ENCODE results near the gene GRK1. TPM values are rescaled to one million over a fixed set of nuclear protein-coding genes. Genes with fewer than 3 reads are reported as not detected.

The GRK1 gene
- total and polyA plus RNA-seq, 11 donors = 0.08 to 1.3 (median 0.16) TPM; not detected in 3

DNA sequence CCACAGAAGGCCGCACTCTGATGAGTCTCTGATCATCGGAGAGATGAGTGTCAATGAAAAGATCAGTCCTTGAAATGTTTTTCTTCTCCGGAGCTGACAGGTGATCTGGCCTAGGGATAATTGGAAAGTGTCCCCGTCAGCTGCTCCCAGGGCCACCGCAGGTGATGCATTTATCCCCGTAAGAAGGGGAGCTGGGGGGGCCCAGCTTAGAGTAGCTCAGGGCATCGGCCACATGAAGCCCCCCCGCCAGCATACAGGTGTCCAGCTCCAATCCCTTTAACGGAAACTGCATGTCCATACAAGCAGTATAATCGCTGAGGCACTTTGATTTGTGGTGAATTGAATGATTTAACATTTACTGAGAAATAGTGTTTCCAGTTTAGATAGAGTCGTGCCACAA, 36.7 kb upstream of the GRK1 start:
- Histone ChIP-seq H3K4me1 (no peaks in the 10 kb centered on the region), H3K27ac (no peak overlapping the region), H3K36me3 (peaks cover 0 to 53% (median 34%) of the 10 kb centered on the region in 9 donors), H3K4me3 (no peak overlapping the region), H3K27me3 (no peaks in the 10 kb centered on the region), H3K9me3 (no peaks in the 10 kb centered on the region)
- intact Hi-C loops (cut with DNase I) = no loop called here
- WGBS, 4 donors = 94 to 98% (median 97%) methylated on average over 11 of the region's 11 CpGs
- DNase-seq (peak in 2 of 5 donors; percentile 11), ATAC-seq (no peak)
- TF ChIP-seq, protein P1, sequence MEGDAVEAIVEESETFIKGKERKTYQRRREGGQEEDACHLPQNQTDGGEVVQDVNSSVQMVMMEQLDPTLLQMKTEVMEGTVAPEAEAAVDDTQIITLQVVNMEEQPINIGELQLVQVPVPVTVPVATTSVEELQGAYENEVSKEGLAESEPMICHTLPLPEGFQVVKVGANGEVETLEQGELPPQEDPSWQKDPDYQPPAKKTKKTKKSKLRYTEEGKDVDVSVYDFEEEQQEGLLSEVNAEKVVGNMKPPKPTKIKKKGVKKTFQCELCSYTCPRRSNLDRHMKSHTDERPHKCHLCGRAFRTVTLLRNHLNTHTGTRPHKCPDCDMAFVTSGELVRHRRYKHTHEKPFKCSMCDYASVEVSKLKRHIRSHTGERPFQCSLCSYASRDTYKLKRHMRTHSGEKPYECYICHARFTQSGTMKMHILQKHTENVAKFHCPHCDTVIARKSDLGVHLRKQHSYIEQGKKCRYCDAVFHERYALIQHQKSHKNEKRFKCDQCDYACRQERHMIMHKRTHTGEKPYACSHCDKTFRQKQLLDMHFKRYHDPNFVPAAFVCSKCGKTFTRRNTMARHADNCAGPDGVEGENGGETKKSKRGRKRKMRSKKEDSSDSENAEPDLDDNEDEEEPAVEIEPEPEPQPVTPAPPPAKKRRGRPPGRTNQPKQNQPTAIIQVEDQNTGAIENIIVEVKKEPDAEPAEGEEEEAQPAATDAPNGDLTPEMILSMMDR (IDR thresholded peaks at IDR 0.05) = no peak
- TF ChIP-seq POLR2A (IDR thresholded peaks at IDR 0.05) = no peak

DNA sequence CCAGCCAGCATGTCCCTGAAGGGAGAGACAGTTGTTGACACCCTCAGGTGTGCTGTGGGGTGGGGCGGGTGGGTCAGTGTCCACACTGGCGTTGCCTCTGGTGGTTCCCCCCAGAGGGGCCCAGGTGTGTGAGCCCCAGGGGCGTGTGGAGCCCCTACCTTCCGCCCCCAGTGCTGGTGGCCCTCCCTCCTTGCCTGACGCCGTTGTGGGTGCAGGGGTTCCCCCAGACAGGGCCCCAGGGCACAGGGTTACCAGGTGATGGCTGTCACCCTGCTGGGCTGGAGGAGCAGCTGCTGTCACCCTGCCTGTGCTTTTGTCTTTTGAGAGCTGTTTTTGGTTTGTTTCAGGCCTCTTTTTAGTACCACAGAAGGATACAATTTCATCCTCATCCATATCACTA, 36.2 kb upstream of the GRK1 start:
- Histone ChIP-seq H3K27ac (no peak overlapping the region), H3K4me1 (no peaks in the 10 kb centered on the region), H3K27me3 (no peaks in the 10 kb centered on the region), H3K36me3 (peaks cover 0 to 58% (median 39%) of the 10 kb centered on the region in 9 donors), H3K4me3 (no peak overlapping the region), H3K9me3 (no peaks in the 10 kb centered on the region)
- DNase-seq = peak in 2 of 5 donors; percentile 20
- TF ChIP-seq, protein P1 (IDR thresholded peaks at IDR 0.05) = no peak
- TF ChIP-seq POLR2A (IDR thresholded peaks at IDR 0.05) = no peak
- intact Hi-C loops (cut with DNase I) = no loop called here
- WGBS, 4 donors = 95 to 100% (median 96%) methylated on average over 1 to 6 of the region's 6 CpGs
- no peak for ATAC-seq

DNA sequence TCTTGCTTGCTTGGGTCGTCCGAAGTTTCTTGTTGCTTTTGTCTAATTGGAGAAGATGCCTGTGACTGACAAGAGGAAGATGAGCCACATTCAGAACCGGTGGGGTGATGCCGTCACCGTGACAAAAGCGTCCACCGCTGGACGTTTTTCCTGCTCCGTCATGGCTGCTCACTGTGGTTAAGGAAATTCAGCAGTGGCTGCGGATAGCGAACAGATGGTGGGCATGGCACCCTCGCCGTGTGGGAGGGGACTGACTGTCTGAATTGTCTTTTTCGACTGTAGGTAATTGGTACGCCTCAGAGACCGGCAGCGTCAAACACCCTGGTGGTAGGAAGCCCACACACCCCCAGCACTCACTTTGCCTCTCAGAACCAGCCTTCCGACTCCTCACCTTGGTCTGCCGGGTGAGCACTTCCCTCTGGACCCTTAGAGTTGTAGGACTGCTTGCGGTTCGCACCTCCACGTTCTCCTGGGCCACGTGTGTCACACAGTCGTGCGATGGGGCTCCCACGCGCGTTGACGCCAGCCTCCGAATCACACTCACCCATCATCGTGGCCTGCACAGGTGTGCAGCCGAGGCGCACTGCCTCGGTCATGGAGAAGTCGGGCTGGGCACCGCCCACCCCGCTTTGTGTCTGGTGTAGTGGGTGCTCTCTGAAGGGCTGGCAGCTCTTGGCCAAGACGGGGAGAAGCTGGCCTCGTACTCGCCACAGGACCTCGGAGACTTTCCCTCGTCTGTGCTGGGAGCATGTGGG, 35.5 kb upstream of the GRK1 start:
- DNase-seq (peak in 2 of 5 donors; percentile 15 to 34), ATAC-seq (no peak)
- peaks cover 0 to 65% (median 47%) of the 10 kb centered on the region in 9 donors for H3K36me3 ChIP-seq
- 94 to 97% (median 97%) methylated on average over 26 to 42 of the region's 42 CpGs for WGBS, 4 donors
- TF ChIP-seq, protein P1 (IDR thresholded peaks at IDR 0.05) = no peak
- intact Hi-C loops (cut with DNase I) = no loop called here
- no peak overlapping the region for H3K4me3 ChIP-seq
- no peaks in the 10 kb centered on the region for H3K4me1 ChIP-seq
- no peaks in the 10 kb centered on the region for H3K9me3 ChIP-seq
- no peak overlapping the region for H3K27ac ChIP-seq
- H3K27me3 ChIP-seq = no peaks in the 10 kb centered on the region

DNA sequence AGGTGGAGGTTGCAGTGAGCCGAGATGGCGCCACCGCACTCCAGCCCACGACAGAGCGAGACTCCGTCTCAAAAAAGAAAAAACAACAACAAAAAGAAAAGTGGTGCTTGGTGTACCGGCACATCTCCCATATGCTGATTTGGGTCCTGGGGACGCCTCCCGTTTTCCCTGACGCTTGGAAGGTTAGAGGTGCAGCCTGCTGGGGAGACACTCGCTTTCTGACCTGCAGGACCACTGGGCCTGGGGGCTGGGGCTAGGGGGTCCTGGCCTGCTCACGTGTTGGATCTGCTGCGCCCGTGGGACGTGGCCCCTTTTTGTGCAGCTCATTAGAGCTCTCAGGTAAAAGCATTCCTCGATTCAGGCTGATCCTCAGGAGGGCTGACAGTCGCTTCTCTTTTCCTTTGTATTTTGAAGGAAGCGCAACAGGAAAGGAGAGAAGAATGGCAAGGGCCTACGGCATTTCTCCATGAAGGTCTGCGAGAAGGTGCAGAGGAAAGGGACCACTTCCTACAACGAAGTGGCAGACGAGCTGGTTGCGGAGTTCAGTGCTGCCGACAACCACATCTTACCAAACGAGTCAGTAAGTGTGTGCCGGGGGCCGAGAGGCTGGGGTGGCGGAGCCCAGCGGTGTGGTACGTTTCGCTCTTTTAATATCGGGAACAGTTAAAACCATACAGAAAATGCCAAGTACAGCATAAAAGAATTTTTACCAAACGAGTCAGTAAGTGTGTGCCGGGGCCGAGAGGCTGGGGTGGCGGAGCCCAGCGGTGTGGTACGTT, 34.1 kb upstream of the GRK1 start:
- Histone ChIP-seq H3K4me1 (no peaks in the 10 kb centered on the region), H3K9me3 (no peaks in the 10 kb centered on the region), H3K4me3 (no peak overlapping the region), H3K27ac (no peak overlapping the region), H3K36me3 (peaks cover 0 to 79% (median 60%) of the 10 kb centered on the region in 9 donors), H3K27me3 (no peaks in the 10 kb centered on the region)
- 95 to 96% (median 95%) methylated on average over 37 to 38 of the region's 38 CpGs for WGBS, 4 donors
- DNase-seq (peak in 2 of 5 donors; percentile 7 to 35), ATAC-seq (no peak)
- intact Hi-C loops (cut with DNase I) = no loop called here
- TF ChIP-seq POLR2A (IDR thresholded peaks at IDR 0.05) = no peak
- TF ChIP-seq, protein P1 (IDR thresholded peaks at IDR 0.05) = no peak

All from heart left ventricle (tissue), 16 donors.